ENCODE results near the gene LBH.

- TF ChIP-seq TCF7L2 (IDR thresholded peaks at IDR 0.05; ENCODE audit: borderline replicate concordance, extremely low read depth, insufficient read depth, insufficient read length) (no peak), ZBTB33 (IDR thresholded peaks at IDR 0.05; ENCODE audit: extremely low read depth, insufficient replicate concordance, low read length) (no peak), CTCF (IDR thresholded peaks at IDR 0.05 in 2 of 3, conservative IDR thresholded peaks at IDR 0.05 in 1 of 3; ENCODE audit: borderline replicate concordance in 1 of 3, insufficient read depth in 1 of 3, low read depth in 2 of 3, low read length in 2 of 3) (no peak), POLR2A (IDR thresholded peaks at IDR 0.05; ENCODE audit: borderline replicate concordance, extremely low read depth, insufficient read depth, insufficient read length) (no peak)
Observed at GRCh38 chr2:30184035-30184434, 47.3 kb upstream of the LBH start.
